PC-9 (cell line): Measurements from ENCODE around the gene PDE1C.

Source experiments
- CTCF ChIP-seq: fragments of 200-600 bp; sonication (generic); conservative IDR thresholded peaks from 2 replicates; pipeline ENCODE4 v1.6.1; 2017; ENCODE audit warnings: mixed run types, antibody characterized with exemption, mild to moderate bottlenecking, moderate library complexity
- EZH2 ChIP-seq: fragments of 200-600 bp; sonication (generic); IDR thresholded peaks from 2 replicates; pipeline ENCODE4 v1.8.0; 2017; ENCODE audit warnings: antibody characterized with exemption, low read depth

GRCh38 chr7:32079510-32079909 is 9.3 kb upstream of the PDE1C start:
- no peak for TF ChIP-seq CTCF
- no peak for TF ChIP-seq EZH2
